GM19455 (cell line): ENCODE data around the gene ZBED5.

Source experiments
- ATAC-seq: cut with Tn5 transposase; IDR thresholded peaks from one replicate; pipeline ENCODE4 v1.9.1; 2021; ENCODE audit not compliant: unreplicated experiment

ZBED5 gene

DNA sequence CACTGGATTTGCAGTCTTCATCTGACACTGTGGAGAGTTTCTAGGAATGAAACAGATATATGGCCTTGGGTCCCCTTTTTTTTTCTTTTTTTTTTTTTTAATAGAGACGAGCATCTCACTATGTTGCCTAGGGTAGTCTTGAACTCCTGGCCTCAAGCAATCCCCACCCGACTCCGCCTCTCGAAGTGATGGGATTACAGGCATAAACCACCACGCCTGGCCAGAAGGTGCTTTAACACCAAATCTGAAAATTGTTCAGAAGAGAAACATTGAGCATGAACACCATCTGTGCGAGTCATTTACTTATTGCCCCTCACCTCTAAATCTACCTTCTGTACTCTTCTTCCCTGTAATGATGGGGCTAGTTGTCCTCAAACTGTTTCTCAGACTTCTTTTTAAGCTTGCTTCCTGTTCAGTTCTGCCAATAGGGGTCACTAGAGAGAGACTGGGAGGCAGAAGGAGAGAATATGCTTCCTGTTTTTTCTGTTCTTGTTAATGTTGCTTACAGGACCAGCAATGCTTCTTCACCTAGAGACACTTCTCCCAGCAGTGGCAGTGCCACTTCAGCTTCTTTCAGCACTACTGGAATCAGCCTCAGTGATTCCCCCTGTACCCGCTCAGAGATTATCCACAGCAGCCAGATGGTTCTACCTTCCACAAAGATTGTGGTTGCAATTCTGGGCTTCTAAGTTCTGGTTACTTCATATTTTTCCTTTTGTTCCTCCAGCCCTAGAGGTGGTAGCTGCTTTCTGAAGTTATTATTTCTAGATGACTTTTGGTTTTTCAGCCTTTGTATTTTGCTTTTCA is 20.8 kb upstream of the ZBED5 start:
- no peak for ATAC-seq

DNA sequence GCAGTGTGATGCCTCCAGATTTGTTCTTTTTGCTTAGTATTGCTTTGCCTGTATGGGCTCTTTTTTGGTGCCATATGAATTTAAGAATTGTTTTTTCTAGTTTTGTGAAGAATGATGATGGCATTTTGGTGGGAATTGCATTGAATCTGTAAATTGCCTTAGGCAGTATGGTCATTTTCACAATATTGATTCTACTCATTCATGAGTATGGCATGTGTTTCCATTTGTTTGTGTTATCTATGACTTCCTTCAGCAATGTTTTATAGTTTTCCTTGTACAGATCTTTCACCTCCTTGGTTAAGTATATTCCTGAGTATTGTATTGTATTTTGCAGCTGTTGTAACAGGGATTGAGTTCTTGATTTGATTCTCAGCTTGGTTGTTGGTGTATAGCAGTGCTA is 18.3 kb upstream of the ZBED5 start:
- no peak for ATAC-seq

DNA sequence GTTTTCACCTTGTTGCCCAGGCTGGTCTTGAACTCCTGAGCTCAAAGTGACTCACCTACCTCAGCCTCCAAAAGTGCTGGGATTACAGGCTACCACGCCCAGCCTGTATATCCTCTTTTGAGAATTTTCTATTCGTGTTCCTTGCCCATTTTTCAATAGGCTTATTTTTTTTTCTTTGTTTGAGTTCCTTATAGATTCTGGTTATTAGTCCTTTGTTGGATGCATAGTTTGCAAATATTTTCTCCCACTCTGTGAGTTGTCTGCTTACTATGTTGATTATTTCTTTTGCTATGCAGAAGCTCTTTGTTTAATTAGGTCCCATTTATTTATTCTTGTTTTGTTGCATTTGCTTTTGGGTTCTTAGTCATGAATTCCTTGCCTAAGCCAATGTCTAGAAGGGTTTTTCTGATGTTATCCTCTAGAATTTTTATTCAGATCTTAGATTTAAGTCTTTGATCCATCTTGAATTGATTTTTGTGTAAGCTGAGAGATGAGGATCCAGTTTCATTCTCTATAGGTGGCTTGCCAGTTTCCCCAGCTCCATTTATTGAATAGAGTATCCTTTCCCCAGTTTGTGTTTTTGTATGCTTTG is 17.7 kb upstream of the ZBED5 start:
- no peak for ATAC-seq

DNA sequence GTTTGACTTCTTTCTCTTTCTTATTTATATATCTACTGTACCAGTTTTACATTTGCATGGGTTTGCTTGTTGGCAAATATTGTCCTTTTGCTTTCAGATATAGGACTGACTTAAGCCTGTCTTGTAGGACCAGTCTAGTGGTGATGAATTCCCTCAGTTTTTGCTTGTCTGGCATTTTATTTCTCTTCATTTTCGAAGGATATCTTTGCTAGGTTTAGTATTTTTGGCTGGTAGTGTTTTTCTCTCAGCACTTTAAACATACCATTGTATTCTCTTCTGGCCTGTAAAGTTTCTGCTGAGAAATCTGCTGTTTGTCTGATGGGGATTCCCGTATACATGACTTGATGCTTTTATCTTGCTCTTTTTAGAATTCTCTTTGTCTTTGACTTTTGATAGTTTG is 14.2 kb upstream of the ZBED5 start:
- ATAC-seq = no peak

DNA sequence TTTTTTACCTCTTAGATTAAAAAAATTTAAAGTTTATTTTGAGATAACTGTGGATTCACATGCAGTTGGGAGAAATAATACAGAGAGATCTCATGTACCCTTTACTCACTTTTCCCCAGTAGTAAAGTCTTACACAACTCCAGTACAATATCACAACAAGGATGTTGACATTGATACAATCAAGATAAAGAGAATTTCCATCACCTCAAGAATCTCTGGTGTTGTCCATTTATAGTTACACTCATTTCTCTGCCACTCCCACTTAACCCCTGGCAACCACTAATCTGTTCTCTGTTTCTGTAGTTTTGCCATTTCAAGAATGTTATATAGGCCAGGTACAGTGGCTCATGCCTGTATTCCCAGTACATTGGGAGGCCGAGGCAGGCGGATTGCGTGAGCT is 10.5 kb upstream of the ZBED5 start:
- no peak for ATAC-seq

DNA sequence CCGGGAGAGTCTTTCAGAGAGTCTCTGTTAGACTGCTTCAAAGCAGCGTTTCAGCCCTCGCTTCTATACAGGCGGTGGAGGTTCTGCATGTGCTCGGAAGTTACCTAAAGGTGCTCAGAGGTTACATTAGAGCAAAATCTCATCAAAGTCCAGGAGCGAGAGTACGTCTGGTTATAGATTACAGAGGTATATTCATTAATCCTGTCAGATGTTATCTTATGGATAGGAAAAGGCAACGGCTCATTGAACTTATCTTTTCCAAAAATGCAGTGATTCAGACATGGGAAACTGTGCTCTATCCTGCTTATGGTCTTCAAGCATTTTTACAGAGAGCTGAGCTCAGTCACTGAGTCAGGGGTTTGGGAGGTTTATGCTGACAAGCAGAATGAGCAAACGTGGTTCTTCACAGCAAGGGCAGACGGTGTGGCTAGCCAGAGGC is 9.1 kb upstream of the ZBED5 start:
- no peak for ATAC-seq

DNA sequence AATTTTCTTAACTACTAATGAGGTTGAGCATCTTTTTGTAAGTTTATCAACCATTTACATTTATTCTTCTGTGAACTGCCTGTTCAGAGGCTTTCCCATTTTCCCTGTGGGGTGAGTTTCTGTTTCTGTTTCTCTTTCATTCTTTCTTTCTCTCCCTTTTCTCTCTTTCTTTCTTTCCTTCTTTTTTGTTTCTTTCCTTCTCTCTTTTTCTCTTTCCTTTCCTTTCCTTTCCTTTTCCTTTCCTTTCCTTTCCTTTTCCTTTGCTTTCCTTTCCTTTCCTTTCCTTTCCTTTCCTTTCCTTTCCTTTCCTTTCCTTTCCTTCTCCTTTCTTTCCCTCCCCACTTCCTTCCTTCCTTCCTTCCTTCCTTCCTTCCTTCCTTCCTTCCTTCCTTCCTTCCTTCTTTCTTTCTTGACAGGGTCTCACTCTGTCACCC is 8.0 kb upstream of the ZBED5 start:
- ATAC-seq = no peak

DNA sequence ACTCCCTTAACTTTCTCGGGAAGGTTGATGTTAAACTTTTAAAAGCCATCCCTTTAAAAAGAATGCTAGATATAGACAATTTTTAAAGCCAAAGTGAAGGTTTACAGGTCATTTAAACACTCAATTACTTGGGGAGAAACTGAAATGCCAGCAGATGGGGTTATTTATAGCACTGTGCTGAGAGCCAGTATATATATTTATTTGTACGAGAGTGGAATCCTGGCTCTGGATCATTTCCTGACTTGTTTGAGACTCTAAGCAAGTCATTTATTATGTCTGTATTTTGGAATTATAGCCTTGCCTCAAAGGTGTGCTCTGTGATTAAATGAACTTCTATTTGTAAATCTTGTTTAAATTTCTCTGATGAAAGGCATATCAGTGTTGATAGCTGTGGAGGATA is 6.8 kb upstream of the ZBED5 start:
- ATAC-seq = no peak

DNA sequence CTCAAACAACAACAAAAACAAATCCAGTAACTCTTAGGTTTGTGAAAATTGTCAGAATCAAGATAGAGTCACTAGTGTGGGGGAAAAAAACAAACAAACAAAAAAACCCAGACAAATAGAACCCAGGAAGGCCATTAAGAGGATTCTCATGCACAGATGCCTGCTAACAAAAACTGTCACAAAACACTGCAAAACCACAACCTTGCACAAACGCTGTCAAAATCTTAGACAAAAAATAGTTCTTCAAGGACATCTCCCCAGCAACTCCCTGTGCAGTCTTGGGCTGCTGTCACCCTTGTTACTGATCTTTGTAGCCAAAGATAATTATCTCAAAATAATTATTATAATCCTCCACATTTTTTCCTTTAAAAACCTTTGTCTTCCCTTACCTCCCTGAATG is 4.6 kb upstream of the ZBED5 start:
- no peak for ATAC-seq

DNA sequence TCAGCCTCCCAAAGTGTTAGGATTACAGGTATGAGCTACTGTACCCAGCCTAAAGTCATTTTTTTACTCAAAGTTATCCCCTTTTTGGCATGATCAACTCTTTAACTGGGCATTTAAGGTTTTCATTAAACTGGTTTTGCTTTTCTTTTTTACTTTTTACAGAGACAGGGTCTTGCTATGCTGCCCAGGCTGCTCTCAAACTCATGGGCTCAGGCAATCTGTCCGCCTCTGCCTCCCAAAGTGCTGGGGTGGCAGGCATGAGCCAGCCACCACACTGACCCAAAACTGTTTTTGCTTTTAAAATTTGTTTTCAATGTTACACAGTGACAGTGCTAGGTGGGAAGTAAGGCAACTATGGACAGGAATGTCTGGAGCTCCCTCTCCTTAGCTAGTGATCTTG is 3.9 kb upstream of the ZBED5 start:
- ATAC-seq = no peak

DNA sequence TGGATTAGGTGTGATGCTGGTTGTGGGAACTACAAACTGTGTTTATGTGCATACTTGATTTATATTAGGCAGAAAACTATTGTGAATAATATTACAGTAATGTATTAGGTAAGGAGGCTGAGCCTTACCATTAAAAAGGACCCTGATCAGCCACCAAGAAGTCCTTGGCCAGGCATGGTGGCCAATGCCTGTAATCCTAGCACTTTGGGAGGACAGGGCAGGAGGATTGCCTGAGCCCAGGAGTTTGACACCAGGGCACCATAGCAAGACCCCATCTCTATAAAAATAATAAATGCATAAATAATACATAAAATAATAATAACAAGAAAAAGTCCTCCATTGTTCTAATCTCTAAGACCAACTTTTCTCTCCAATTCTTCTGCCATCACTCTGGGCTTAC is 3.2 kb upstream of the ZBED5 start:
- ATAC-seq = no peak

DNA sequence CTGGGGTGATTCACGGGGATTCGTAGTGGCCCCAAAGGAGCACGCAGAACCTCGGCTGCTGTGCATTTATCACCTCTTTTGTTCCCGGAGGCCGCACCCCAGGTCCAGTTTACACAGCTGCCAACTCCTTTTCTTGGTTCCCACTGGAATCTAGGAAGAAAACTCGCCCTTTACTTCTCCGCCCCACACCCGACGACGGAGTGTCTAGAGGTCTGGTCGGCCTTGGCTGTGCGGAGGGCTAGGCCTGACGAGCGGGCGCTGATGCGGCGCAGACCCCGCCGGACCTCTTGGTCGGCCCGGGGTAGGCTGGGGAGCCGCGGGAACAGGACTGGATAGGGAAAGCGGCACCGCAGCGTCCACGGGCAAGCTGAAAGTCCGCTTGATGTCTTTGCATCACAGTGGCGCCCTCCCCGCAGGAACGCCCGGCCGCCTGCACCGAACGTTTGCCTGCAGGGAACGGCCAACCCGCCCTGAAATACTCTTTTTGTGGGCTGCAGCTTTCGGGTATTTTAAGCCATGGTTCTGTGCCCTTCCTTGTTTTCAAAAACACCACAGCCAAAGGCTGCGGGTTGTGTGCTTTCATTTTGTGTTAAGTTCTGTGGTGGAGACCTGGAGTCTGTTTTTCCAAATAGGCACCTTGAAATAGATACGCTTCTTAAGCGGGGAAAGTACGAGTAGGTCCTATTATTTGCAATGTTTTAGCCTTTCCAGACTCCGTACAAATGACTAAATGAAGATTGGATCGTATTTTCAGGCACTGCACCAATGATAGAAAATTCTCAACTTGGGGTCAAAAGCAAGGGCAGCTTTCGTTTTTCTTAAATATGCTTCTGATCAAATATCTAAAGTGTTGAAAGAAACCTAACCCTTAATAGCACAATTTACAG is 829 bp upstream of the ZBED5 start:
- peak; percentile 19 for ATAC-seq

DNA sequence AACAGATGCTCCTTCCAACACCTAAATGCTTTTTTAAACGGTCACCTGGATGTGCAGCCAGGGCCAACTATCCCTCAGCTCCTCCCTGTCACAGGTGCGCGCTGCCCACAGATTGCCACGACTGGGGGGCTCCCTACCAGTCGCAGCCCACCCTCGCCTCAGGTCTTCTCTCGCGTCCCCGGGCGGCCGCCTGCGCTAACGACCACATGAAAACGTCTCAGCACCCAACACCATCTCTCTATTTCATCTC is 469 bp downstream of the ZBED5 start:
- ATAC-seq = peak; percentile 27

DNA sequence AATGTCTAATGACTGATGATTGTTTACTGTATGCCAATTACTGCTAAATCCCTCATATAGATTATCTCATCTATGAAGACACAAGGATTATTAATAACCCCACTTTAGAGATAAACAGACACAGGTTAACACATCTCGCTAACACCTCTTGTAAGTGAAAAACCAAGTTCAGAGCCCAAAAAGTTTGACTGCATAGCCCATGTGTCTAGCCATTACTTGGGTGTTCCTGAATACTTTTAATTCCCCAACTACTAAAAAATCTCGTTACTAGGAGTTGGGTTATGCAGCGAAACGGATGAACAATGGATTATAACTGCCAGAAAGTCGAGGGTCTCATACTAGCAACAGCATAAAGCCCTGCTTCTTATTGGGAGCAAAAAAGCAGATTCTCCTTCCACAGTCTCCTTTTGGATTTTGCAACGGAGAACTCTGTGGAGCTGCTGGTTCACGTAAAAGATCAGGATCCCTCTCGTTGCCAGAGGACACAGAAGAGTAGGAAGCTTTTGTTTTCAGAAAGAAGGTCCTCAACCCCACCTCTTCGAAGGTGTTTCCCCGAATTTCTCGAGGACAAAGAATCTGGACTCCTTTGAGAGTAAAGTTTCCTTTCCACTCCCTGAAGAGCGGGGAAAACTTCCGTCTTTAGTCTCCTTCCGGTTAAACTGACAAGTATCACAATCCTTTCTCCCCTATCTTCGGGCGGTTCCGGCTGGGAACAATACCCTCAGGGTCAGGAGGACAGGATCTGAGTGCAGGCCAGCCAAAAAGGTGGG is 979 bp downstream of the ZBED5 start:
- ATAC-seq = peak; percentile 4

DNA sequence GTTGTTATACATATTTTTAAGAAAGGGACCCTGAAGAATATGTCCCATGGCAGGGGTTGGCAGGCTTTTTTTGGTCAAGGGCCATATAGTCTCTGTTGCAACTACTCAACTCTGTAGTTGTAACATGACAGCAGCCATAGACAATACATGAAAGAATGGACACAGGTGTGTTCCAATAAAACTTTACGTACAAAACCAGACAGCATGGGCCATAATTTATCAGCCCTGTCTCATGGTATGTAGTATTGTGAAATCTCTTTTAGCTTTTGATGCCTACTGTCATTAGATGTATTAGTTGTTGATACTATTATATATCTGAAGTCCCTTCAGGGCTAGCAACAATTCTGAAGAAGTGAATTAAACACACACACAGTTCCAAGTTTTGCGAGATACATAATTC is 2.6 kb downstream of the ZBED5 start:
- no peak for ATAC-seq

DNA sequence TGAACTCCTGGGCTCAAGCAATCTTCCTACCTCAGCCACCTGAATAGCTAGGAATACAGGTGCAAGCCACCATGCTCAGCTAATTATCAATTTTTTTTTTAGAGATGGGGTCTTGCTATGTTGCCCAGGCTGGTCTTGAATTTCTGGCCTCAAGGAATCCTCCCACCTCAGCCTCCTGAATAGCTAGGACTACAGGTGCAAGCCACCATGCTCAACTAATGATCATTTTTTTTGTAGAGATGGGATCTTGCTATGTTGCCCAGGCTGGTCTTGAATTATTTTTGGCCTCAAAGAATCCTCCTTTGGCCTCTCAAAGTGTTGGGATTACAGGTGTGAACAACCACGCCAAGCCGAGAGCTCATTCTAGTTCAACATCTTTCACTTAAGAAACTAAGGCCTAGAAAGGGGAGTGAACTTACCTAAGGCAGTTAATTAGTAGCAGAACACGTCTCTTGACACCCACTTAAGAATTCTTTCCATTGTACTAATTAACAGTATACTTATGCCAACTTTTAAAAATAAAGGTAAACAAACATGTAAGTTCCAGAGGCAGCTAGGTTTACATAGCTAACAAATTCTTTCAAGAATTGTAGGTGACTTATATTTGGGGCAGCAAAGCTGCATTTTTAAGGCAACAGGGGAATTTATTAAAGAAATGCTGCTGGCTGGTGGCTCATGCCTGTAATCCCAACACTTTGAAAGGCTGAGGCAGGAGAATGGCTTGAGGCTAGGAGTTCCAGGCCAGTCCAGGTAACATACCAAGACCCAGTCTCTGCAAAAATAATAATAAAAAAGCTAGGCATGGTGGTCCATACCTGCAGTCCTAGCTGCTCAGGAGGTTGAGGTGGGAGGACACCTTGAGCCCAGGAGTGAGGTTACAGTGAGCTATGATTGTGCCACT is 9.6 kb downstream of the ZBED5 start:
- ATAC-seq = no peak

DNA sequence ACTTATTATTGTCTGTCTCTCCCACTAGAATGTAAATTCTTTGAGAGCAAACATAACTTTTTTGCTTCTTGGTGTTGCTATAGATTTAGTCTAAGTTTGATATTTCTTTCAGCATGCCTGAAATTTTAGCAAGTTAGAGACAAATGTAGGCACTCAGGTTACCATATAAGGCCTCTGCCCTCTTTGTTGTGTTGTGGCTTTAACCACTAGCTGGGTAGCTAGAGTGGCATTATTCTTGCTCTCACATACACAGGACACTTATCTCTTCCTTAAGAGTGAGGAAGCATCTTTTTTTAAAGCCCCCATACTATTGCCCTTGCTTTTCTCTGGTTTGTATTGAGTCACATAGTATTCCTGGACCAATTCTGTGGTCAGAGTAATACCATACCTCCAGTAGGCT is 11.2 kb downstream of the ZBED5 start:
- ATAC-seq = no peak

DNA sequence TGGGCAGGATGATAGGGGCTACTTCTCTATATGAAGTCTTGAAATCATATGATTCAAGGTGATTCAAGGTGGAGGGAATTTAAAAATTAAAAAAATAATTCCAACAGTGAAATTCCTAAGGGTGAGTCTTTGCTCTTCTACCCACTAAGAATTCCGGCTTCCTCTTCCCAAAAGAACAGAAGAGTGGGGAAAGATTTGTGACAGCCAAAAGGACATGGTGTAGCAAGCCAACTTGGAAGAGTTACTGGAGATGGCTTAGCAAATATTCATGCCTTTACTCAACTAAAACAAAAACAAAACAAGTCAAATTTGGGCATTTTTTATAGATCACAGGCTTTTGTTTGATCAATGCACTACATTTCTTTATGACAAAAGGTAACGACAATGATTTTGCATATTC is 12.3 kb downstream of the ZBED5 start:
- no peak for ATAC-seq

DNA sequence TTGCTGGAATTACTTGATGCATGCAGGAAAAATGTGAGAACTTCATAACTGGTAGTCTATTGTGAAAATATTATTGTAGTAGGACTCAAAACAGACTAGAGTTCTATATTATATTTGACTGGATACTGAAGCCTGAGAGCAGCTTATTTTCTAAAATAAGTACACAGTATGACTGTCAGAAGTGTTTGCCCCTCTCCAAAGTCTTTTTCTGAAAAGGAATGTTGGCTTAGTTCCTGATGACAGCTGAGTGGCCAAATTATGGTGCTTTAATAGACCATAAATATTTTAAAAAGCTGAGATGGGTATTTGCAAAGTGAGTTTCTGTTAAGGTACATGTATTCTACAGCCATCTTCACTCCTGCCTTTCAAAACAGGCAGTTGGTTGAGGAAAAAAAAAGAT is 13.1 kb downstream of the ZBED5 start:
- ATAC-seq = no peak

DNA sequence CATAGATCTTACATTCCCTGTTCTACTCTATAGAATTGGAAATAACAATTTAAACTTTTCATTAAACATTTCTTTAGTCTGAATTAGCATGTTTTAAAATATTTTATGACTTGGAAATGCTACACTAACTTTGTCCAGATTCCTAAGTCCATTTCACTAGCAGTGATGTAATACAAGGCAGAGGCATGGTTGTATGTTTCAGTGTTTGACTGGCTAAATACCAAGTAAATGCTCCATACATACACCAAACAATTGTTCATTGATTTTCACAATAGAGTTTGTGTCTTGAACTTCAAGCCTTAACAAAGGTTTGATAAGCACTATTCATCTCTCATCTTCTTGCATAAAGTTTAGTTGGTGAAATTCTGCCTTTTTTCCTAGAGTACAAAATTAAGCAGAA is 13.5 kb downstream of the ZBED5 start:
- ATAC-seq = no peak
